Measurements from ENCODE around the gene TCF7. TPM values are rescaled to one million over a fixed set of nuclear protein-coding genes. Genes with fewer than 3 reads are reported as not detected.

The TCF7 gene
- total and polyA plus RNA-seq, 4 donors, result 1.3 to 2.7 (median 2.2) TPM

GRCh38 chr5:134072471-134073210 lies 41.8 kb upstream of the TCF7 start:
- Histone ChIP-seq H3K9ac (ENCODE audit: low read depth in 1 of 2, low read length in 2 of 2) (no peak overlapping the region), H3K36me3 (ENCODE audit: control insufficient read depth in 4 of 4, insufficient read depth in 3 of 4, low read depth in 1 of 4, low read length in 3 of 4) (no peaks in the 10 kb centered on the region), H3K9me3 (ENCODE audit: control insufficient read depth in 4 of 4, low read length in 3 of 4) (no peaks in the 10 kb centered on the region), H3K4me1 (ENCODE audit: control insufficient read depth in 4 of 4, insufficient read depth in 4 of 4, low read length in 3 of 4) (peaks cover 3 to 9% (median 6%) of the 10 kb centered on the region in 4 donors), H3K27me3 (ENCODE audit: control insufficient read depth in 4 of 4, insufficient read depth in 4 of 4, low read length in 3 of 4) (peaks cover 0 to 2% (median under 1%) of the 10 kb centered on the region in 4 donors), H3K27ac (ENCODE audit: low read depth in 1 of 2, low read length in 2 of 2) (no peak overlapping the region), H3K4me3 (ENCODE audit: low read depth in 1 of 3, low read length in 3 of 3) (no peak overlapping the region)
- WGBS, result 96% methylated on average over 8 of the region's 8 CpGs
- no peak for DNase-seq (ENCODE audit: low spot score)
- TF ChIP-seq, protein P1, sequence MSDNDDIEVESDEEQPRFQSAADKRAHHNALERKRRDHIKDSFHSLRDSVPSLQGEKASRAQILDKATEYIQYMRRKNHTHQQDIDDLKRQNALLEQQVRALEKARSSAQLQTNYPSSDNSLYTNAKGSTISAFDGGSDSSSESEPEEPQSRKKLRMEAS (IDR thresholded peaks at IDR 0.05), result no peak
- TF ChIP-seq GABPA (IDR thresholded peaks at IDR 0.05 in 1 of 2, conservative IDR thresholded peaks at IDR 0.05 in 1 of 2) (no peak), SP1 (IDR thresholded peaks at IDR 0.05) (no peak)

DNA sequence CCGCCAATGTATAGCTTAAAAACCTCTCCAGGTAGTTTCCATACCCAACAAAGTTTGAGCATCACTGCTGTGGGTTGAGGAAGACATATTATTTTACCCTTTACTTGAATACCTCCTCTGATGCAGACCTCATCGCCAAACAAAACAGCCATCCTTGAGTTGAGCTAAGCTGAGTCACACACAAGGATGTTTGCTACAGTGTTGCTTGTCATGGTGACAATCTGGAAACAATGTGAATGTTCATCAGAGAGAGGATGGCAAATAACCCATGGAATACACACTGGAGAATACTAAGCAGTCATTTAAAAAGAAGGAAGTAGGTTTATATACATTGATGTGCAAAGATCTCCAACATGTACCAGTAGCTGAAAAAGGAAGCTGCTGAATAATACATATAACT lies 41.1 kb upstream of the TCF7 start:
- H3K9me3 ChIP-seq (ENCODE audit: control insufficient read depth in 4 of 4, low read length in 3 of 4), result no peaks in the 10 kb centered on the region
- TF ChIP-seq YY1 (IDR thresholded peaks at IDR 0.05), result no peak
- no peak for TF ChIP-seq HNF4A (conservative IDR thresholded peaks at IDR 0.05)
- TF ChIP-seq CTCF (IDR thresholded peaks at IDR 0.05; ENCODE audit: low read depth, low read length, missing input control), result no peak
- no peak for TF ChIP-seq RAD21 (IDR thresholded peaks at IDR 0.05)
- TF ChIP-seq HNF4G (IDR thresholded peaks at IDR 0.05), result no peak
- TF ChIP-seq TAF1 (conservative IDR thresholded peaks at IDR 0.05), result no peak
- no peak for TF ChIP-seq NR2F2 (IDR thresholded peaks at IDR 0.05)
- TF ChIP-seq, protein P2, sequence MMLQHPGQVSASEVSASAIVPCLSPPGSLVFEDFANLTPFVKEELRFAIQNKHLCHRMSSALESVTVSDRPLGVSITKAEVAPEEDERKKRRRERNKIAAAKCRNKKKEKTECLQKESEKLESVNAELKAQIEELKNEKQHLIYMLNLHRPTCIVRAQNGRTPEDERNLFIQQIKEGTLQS (IDR thresholded peaks at IDR 0.05), result no peak
- no peak for TF ChIP-seq EGR1 (IDR thresholded peaks at IDR 0.05; ENCODE audit: low read depth in 2 of 2)
- TF ChIP-seq FOXA1 (IDR thresholded peaks at IDR 0.05), result no peak
- no peak for TF ChIP-seq JUND (IDR thresholded peaks at IDR 0.05)
- TF ChIP-seq, protein P1 (IDR thresholded peaks at IDR 0.05), result no peak
- no peak for TF ChIP-seq SP1 (IDR thresholded peaks at IDR 0.05)
- TF ChIP-seq, protein P3, sequence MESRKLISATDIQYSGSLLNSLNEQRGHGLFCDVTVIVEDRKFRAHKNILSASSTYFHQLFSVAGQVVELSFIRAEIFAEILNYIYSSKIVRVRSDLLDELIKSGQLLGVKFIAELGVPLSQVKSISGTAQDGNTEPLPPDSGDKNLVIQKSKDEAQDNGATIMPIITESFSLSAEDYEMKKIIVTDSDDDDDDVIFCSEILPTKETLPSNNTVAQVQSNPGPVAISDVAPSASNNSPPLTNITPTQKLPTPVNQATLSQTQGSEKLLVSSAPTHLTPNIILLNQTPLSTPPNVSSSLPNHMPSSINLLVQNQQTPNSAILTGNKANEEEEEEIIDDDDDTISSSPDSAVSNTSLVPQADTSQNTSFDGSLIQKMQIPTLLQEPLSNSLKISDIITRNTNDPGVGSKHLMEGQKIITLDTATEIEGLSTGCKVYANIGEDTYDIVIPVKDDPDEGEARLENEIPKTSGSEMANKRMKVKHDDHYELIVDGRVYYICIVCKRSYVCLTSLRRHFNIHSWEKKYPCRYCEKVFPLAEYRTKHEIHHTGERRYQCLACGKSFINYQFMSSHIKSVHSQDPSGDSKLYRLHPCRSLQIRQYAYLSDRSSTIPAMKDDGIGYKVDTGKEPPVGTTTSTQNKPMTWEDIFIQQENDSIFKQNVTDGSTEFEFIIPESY (IDR thresholded peaks at IDR 0.05), result no peak
- TF ChIP-seq FOXA2 (IDR thresholded peaks at IDR 0.05), result no peak
- no peak for TF ChIP-seq RXRA (IDR thresholded peaks at IDR 0.05)
- TF ChIP-seq, protein P4, sequence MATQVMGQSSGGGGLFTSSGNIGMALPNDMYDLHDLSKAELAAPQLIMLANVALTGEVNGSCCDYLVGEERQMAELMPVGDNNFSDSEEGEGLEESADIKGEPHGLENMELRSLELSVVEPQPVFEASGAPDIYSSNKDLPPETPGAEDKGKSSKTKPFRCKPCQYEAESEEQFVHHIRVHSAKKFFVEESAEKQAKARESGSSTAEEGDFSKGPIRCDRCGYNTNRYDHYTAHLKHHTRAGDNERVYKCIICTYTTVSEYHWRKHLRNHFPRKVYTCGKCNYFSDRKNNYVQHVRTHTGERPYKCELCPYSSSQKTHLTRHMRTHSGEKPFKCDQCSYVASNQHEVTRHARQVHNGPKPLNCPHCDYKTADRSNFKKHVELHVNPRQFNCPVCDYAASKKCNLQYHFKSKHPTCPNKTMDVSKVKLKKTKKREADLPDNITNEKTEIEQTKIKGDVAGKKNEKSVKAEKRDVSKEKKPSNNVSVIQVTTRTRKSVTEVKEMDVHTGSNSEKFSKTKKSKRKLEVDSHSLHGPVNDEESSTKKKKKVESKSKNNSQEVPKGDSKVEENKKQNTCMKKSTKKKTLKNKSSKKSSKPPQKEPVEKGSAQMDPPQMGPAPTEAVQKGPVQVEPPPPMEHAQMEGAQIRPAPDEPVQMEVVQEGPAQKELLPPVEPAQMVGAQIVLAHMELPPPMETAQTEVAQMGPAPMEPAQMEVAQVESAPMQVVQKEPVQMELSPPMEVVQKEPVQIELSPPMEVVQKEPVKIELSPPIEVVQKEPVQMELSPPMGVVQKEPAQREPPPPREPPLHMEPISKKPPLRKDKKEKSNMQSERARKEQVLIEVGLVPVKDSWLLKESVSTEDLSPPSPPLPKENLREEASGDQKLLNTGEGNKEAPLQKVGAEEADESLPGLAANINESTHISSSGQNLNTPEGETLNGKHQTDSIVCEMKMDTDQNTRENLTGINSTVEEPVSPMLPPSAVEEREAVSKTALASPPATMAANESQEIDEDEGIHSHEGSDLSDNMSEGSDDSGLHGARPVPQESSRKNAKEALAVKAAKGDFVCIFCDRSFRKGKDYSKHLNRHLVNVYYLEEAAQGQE (IDR thresholded peaks at IDR 0.05), result no peak
- no peak for TF ChIP-seq GABPA (IDR thresholded peaks at IDR 0.05 in 1 of 2, conservative IDR thresholded peaks at IDR 0.05 in 1 of 2)
- no peak overlapping the region for H3K27ac ChIP-seq (ENCODE audit: low read depth in 1 of 2, low read length in 2 of 2)
- no peak for DNase-seq (ENCODE audit: low spot score)
- no peak overlapping the region for H3K4me3 ChIP-seq (ENCODE audit: low read depth in 1 of 3, low read length in 3 of 3)
- peaks cover 0 to 2% (median under 1%) of the 10 kb centered on the region in 4 donors for H3K27me3 ChIP-seq (ENCODE audit: control insufficient read depth in 4 of 4, insufficient read depth in 4 of 4, low read length in 3 of 4)
- H3K9ac ChIP-seq (ENCODE audit: low read depth in 1 of 2, low read length in 2 of 2), result no peak overlapping the region
- WGBS, result 93% methylated on average over 2 of the region's 2 CpGs
- no peaks in the 10 kb centered on the region for H3K36me3 ChIP-seq (ENCODE audit: control insufficient read depth in 4 of 4, insufficient read depth in 3 of 4, low read depth in 1 of 4, low read length in 3 of 4)
- H3K4me1 ChIP-seq (ENCODE audit: control insufficient read depth in 4 of 4, insufficient read depth in 4 of 4, low read length in 3 of 4), result peaks cover 3 to 9% (median 6%) of the 10 kb centered on the region in 4 donors

All from liver (tissue), 9 donors.